Brain microvascular endothelial cell (primary cell): Measurements from ENCODE around the gene CEP350.
A peak's percentile ranks its signal among the peaks of the same experiment; 100 is the strongest.

Experiments
- DNase-seq: peaks from one replicate; pipeline ENCODE4 v3.0.0-alpha.2; 2020
- H3K27ac ChIP-seq: fragments of 250-450 bp; sonication (Bioruptor Pico); 2 replicates; pipeline ENCODE4 v1.5.1; 2020; ENCODE audit warnings: mild to moderate bottlenecking, moderate library complexity
- H3K27me3 ChIP-seq: fragments of 250-450 bp; sonication (Bioruptor Pico); replicated peaks from 2 replicates; pipeline ENCODE4 v1.5.1; 2020; ENCODE audit warnings: mild to moderate bottlenecking
- H3K36me3 ChIP-seq: fragments of 250-450 bp; sonication (Bioruptor Pico); replicated peaks from 2 replicates; pipeline ENCODE4 v1.5.1; 2020; ENCODE audit warnings: mild to moderate bottlenecking
- H3K4me3 ChIP-seq: 2 replicates; pipeline ENCODE4 v1.5.1; 2011; ENCODE audit warnings: low read depth, mild to moderate bottlenecking, control low read depth, low read length, moderate library complexity
- in situ Hi-C: cut with HindIII; loops from 2 replicates; pipeline ENCODE4 v1.10.0; 2017; ENCODE audit warnings: low sequenced_read_pairs, low pct_ligation_motif_present
- TF ChIP-seq, protein P1 (sequence below): IDR thresholded peaks from 2 replicates; pipeline ENCODE4 v1.5.1; 2011; ENCODE audit warnings: low read depth, mild to moderate bottlenecking, moderate library complexity, low read length, control low read depth, inconsistent platforms; ENCODE audit errors: missing control alignments

The CEP350 gene

DNA sequence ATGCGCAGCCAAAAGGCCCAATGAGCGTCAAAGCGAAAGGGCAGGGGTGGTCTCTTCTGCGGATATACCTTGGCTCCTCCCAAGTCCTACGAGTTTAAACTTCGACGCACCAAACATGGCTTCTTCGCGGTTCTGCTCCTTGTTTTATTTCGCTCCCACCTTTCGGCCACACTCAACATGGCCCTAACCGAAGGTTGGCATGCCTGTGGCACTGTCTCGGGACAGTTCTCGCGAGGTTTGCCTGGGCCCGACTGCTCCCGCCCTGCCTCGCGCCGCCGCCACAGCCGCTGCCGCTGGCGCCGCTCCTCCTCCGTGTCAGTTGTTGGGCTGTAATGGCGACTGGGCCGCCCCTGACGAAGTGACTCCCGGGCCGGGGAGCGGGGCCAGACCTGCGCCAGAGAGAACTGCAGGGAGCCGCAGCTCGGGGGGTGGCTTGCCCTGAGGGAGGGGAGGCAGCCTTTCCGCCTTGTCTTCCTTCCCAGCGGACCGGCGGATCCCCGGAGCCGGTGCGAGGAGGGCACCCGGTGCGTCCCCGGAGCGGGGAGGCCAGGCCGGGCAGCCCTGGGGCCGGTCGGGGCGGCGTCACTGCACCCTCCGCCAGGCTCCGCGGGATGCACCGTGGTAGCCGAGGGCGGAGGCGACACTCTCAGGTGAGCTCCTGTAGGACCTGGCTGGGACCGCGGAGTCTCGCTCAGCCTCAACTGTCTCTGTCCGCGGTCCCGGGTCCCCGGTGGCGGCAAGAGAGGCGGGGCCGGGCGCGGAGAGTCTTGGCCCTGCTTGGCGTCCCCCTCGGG is at the start of gene CEP350:
Gene CEP350 (plus strand): TSS at position 318 of the 794 bp plus-strand sequence. CDS start 31,372 bp downstream, outside the sequence.
- H3K27ac ChIP-seq, result peak within 1 kb of the TSS; percentile 62
- no peaks in the 10 kb centered on the region for H3K27me3 ChIP-seq
- TF ChIP-seq, protein P1, sequence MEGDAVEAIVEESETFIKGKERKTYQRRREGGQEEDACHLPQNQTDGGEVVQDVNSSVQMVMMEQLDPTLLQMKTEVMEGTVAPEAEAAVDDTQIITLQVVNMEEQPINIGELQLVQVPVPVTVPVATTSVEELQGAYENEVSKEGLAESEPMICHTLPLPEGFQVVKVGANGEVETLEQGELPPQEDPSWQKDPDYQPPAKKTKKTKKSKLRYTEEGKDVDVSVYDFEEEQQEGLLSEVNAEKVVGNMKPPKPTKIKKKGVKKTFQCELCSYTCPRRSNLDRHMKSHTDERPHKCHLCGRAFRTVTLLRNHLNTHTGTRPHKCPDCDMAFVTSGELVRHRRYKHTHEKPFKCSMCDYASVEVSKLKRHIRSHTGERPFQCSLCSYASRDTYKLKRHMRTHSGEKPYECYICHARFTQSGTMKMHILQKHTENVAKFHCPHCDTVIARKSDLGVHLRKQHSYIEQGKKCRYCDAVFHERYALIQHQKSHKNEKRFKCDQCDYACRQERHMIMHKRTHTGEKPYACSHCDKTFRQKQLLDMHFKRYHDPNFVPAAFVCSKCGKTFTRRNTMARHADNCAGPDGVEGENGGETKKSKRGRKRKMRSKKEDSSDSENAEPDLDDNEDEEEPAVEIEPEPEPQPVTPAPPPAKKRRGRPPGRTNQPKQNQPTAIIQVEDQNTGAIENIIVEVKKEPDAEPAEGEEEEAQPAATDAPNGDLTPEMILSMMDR, result no peak
- peak within 1 kb of the TSS; percentile 95 for H3K4me3 ChIP-seq
- in situ Hi-C loops, result no loop called here
- DNase-seq, result peak; percentile 99
- no peaks in the 10 kb centered on the region for H3K36me3 ChIP-seq

- Histone ChIP-seq H3K27ac (no peak overlapping the region), H3K4me3 (no peak overlapping the region), H3K27me3 (no peaks in the 10 kb centered on the region), H3K36me3 (peaks cover 22% of the 10 kb centered on the region)
- TF ChIP-seq, protein P1, result no peak
- in situ Hi-C loops, result no loop called here
- DNase-seq, result no peak
These were observed 43.7 kb upstream of the CEP350 start for GRCh38 chr1:179910934-179911333.

DNA sequence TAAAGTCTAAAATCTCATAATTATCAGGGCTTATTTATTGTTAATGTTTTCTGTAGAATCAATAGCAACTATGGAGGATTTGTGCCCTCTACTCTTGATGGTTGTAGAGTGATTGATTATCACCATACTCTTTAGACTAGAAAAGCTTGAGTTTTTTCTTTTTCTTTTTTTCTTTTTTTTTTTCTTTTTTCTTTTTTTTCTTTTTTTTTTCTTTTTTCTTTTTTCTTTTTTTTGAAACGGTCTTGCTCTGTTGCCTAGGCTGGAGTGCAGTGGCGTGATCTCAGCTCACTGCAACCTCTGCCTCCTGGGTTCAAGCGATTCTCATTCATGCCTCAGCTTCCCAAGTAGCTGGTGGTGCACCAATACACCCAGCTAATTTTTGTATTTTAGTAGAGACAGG is 42.8 kb upstream of the CEP350 start:
- H3K27ac ChIP-seq, result no peak overlapping the region
- no peak overlapping the region for H3K4me3 ChIP-seq
- in situ Hi-C loops, result no loop called here
- H3K36me3 ChIP-seq, result peaks cover 24% of the 10 kb centered on the region
- TF ChIP-seq, protein P1, result no peak
- DNase-seq, result no peak
- no peaks in the 10 kb centered on the region for H3K27me3 ChIP-seq

GRCh38 chr1:179917601-179918429 is 36.8 kb upstream of the CEP350 start:
- in situ Hi-C loops, result no loop called here
- H3K36me3 ChIP-seq, result peaks cover 33% of the 10 kb centered on the region
- H3K27ac ChIP-seq, result no peak overlapping the region
- TF ChIP-seq, protein P1, result no peak
- no peaks in the 10 kb centered on the region for H3K27me3 ChIP-seq
- no peak overlapping the region for H3K4me3 ChIP-seq
- DNase-seq, result no peak

DNA sequence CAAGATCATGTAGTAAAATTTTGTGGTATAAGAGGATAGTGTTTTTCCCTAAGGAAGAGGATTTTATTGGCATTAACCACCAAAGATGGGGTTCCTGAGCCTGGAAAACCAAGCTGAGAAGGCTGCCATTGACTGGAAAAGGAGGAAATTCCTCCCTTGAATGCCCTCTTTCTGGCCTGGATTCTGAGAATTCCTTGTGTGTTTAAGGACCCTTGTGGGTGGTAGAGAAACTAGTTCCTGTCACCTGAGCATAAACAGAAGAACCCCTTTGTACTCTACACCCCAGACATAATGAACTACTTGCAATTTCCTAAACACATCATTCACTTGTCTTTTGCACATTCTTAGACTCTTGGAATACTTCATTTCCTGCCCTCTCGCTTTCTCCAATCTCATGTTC is 33.1 kb upstream of the CEP350 start:
- H3K36me3 ChIP-seq, result peaks cover 21% of the 10 kb centered on the region
- H3K27ac ChIP-seq, result no peak overlapping the region
- TF ChIP-seq, protein P1, result no peak
- DNase-seq, result no peak
- no peaks in the 10 kb centered on the region for H3K27me3 ChIP-seq
- no peak overlapping the region for H3K4me3 ChIP-seq
- in situ Hi-C loops, result no loop called here
